H9 (cell line): ENCODE measurements around the gene STAP2. TPM values are rescaled to one million over a fixed set of nuclear protein-coding genes. Genes with fewer than 3 reads are reported as not detected.
A peak's percentile ranks its signal among the peaks of the same experiment; 100 is the strongest.

ENCODE experiments used
- DNase-seq: peaks from one replicate; pipeline ENCODE4 v3.0.0-alpha.2; 2017
- H2AFZ ChIP-seq: one replicate; pipeline ENCODE4 v1.6.1; 2013; ENCODE audit warnings: mild to moderate bottlenecking, low read length, control low read depth, moderate library complexity
- H2AK5ac ChIP-seq: 2 replicates; pipeline ENCODE4 v1.6.1; 2013; ENCODE audit warnings: low read length, control low read depth, mixed read lengths; ENCODE audit not compliant: insufficient read length
- H2BK120ac ChIP-seq: one replicate; pipeline ENCODE4 v1.6.1; 2013; ENCODE audit warnings: low read depth, mild to moderate bottlenecking, low read length, control low read depth, inconsistent platforms; ENCODE audit not compliant: poor library complexity, severe bottlenecking
- H2BK12ac ChIP-seq: 2 replicates; pipeline ENCODE4 v1.6.1; 2013; ENCODE audit warnings: low read length, control low read depth, mixed read lengths, low read depth; ENCODE audit not compliant: insufficient read length
- H2BK15ac ChIP-seq: 2 replicates; pipeline ENCODE4 v1.6.1; 2013; ENCODE audit warnings: low read depth, low read length, control low read depth
- H2BK20ac ChIP-seq: one replicate; pipeline ENCODE4 v1.6.1; 2013; ENCODE audit warnings: low read depth, mild to moderate bottlenecking, low read length, control low read depth, inconsistent platforms; ENCODE audit not compliant: poor library complexity, severe bottlenecking
- H2BK5ac ChIP-seq: 2 replicates; pipeline ENCODE4 v1.6.1; 2013; ENCODE audit warnings: low read length, control low read depth, mixed read lengths; ENCODE audit not compliant: insufficient read length
- H3K14ac ChIP-seq: 2 replicates; pipeline ENCODE4 v1.6.1; 2013; ENCODE audit warnings: low read length, control low read depth; ENCODE audit not compliant: insufficient read depth
- H3K18ac ChIP-seq: 2 replicates; pipeline ENCODE4 v1.6.1; 2013; ENCODE audit warnings: low read depth, mild to moderate bottlenecking, mixed read lengths, low read length, control low read depth; ENCODE audit not compliant: insufficient read length
- H3K23ac ChIP-seq: 2 replicates; pipeline ENCODE4 v1.6.1; 2013; ENCODE audit warnings: low read length, control low read depth, mixed read lengths, low read depth; ENCODE audit not compliant: insufficient read length
- H3K23me2 ChIP-seq: 2 replicates; pipeline ENCODE4 v1.6.1; 2013; ENCODE audit warnings: low read depth, mild to moderate bottlenecking, mixed read lengths, low read length, control low read depth; ENCODE audit not compliant: insufficient read length, poor library complexity, severe bottlenecking
- H3K27ac ChIP-seq: 2 replicates; pipeline ENCODE4 v1.5.1; 2013; ENCODE audit warnings: low read length, control low read depth, mixed read lengths, low read depth; ENCODE audit not compliant: insufficient read length
- H3K27me3 ChIP-seq: 2 replicates; pipeline ENCODE4 v1.6.1; 2013; ENCODE audit warnings: low read length, control low read depth, inconsistent platforms; ENCODE audit not compliant: insufficient read depth
- H3K4ac ChIP-seq: 2 replicates; pipeline ENCODE4 v1.6.1; 2013; ENCODE audit warnings: low read depth, mild to moderate bottlenecking, control low read depth, inconsistent platforms, low read length, moderate library complexity
- H3K4me1 ChIP-seq: 2 replicates; pipeline ENCODE4 v1.6.1; 2013; ENCODE audit warnings: low read length, control low read depth, inconsistent platforms; ENCODE audit not compliant: insufficient read depth
- H3K4me2 ChIP-seq: 2 replicates; pipeline ENCODE4 v1.6.1; 2013; ENCODE audit warnings: low read length, control low read depth, mixed read lengths; ENCODE audit not compliant: insufficient read length, insufficient read depth
- H3K56ac ChIP-seq: 2 replicates; pipeline ENCODE4 v1.6.1; 2013; ENCODE audit warnings: low read depth, mild to moderate bottlenecking, mixed read lengths, low read length, control low read depth; ENCODE audit not compliant: insufficient read length
- H3K79me1 ChIP-seq: 2 replicates; pipeline ENCODE4 v1.6.1; 2013; ENCODE audit warnings: low read depth, mild to moderate bottlenecking, moderate library complexity, low read length, control low read depth, inconsistent platforms; ENCODE audit not compliant: insufficient read depth, poor library complexity, severe bottlenecking
- H3K79me2 ChIP-seq: 2 replicates; pipeline ENCODE4 v1.6.1; 2013; ENCODE audit warnings: low read length, control low read depth, inconsistent platforms; ENCODE audit not compliant: insufficient read depth
- H3K9ac ChIP-seq: 2 replicates; pipeline ENCODE4 v1.6.1; 2013; ENCODE audit warnings: low read length, control low read depth, mixed read lengths; ENCODE audit not compliant: insufficient read length; ENCODE audit errors: extremely low read depth
- H3K9me3 ChIP-seq: one replicate; pipeline ENCODE4 v1.6.1; 2013; ENCODE audit warnings: low read depth, low read length, inconsistent platforms; ENCODE audit not compliant: control insufficient read depth
- H3T11ph ChIP-seq: one replicate; pipeline ENCODE4 v1.6.1; 2013; ENCODE audit warnings: mild to moderate bottlenecking, low read length, control low read depth, inconsistent platforms
- H4K20me1 ChIP-seq: one replicate; pipeline ENCODE4 v1.6.1; 2013; ENCODE audit not compliant: control insufficient read depth, insufficient read length, insufficient read depth
- H4K5ac ChIP-seq: 2 replicates; pipeline ENCODE4 v1.6.1; 2013; ENCODE audit warnings: low read depth, mild to moderate bottlenecking, mixed read lengths, low read length, control low read depth; ENCODE audit not compliant: insufficient read length
- H4K8ac ChIP-seq: replicated peaks from 2 replicates; pipeline ENCODE4 v1.6.1; 2013; ENCODE audit warnings: low read length, control low read depth, mixed read lengths, low read depth; ENCODE audit not compliant: insufficient read length
- H4K91ac ChIP-seq: 2 replicates; pipeline ENCODE4 v1.6.1; 2013; ENCODE audit warnings: low read depth, mild to moderate bottlenecking, moderate library complexity, mixed read lengths, low read length, control low read depth; ENCODE audit not compliant: insufficient read length
- H3K27ac Mint-ChIP-seq, 3 experiments: 2 replicates in 2 of 3; 3 replicates in 1 of 3; pipeline ENCODE4 v1.8.0; 2020 to 2021; ENCODE audit warnings: mixed read lengths in 3 of 3, mild to moderate bottlenecking in 1 of 3, moderate library complexity in 1 of 3
- H3K27me3 Mint-ChIP-seq: 2 replicates; pipeline ENCODE4 v1.8.0; 2021; ENCODE audit warnings: low read depth, mild to moderate bottlenecking, moderate library complexity, mixed read lengths
- H3K36me3 Mint-ChIP-seq, 3 experiments: 2 replicates in 2 of 3; 3 replicates in 1 of 3; pipeline ENCODE4 v1.8.0; 2020 to 2021; ENCODE audit warnings: low read depth in 3 of 3, mixed read lengths in 3 of 3; ENCODE audit not compliant: insufficient read depth in 1 of 3
- H3K4me1 Mint-ChIP-seq, 2 experiments: 2 replicates each; pipeline ENCODE4 v1.8.0; 2020; ENCODE audit warnings: mixed read lengths in 2 of 2
- H3K4me3 Mint-ChIP-seq, 2 experiments: 2 replicates in 1 of 2; 3 replicates in 1 of 2; pipeline ENCODE4 v1.8.0; 2020 to 2021; ENCODE audit warnings: mild to moderate bottlenecking in 2 of 2, mixed read lengths in 2 of 2, moderate library complexity in 1 of 2
- H3K9me3 Mint-ChIP-seq, 2 experiments: 2 replicates in 1 of 2; 3 replicates in 1 of 2; pipeline ENCODE4 v1.8.0; 2020; ENCODE audit warnings: mild to moderate bottlenecking in 2 of 2, mixed read lengths in 2 of 2, moderate library complexity in 1 of 2
- WGBS: extraction: QIAGEN DNeasy Blood & Tissue Kit; methylation state at CpG from one replicate; pipeline ENCODE4 v1.1.7; 2013; ENCODE audit warnings: missing lambda C conversion rate, low lambda C conversion rate, mixed read lengths; ENCODE audit not compliant: insufficient read length; ENCODE audit errors: extremely low coverage; 5-methylcytosine and 5-hydroxymethylcytosine counted together
- total RNA-seq: library from RNA; stranded (reverse); gene quantifications from 2 replicates; pipeline ENCODE4 v1.2.1, GENCODE V29; 2021
- TF ChIP-seq, protein P1 (sequence below): fragments of 200-600 bp; sonication (generic); conservative IDR thresholded peaks from 3 replicates; pipeline ENCODE4 v1.8.0; 2021; ENCODE audit warnings: antibody characterized with exemption, mild to moderate bottlenecking

STAP2 gene
- total RNA-seq, 1 experiment from 2014 or later = 20.2 TPM

DNA sequence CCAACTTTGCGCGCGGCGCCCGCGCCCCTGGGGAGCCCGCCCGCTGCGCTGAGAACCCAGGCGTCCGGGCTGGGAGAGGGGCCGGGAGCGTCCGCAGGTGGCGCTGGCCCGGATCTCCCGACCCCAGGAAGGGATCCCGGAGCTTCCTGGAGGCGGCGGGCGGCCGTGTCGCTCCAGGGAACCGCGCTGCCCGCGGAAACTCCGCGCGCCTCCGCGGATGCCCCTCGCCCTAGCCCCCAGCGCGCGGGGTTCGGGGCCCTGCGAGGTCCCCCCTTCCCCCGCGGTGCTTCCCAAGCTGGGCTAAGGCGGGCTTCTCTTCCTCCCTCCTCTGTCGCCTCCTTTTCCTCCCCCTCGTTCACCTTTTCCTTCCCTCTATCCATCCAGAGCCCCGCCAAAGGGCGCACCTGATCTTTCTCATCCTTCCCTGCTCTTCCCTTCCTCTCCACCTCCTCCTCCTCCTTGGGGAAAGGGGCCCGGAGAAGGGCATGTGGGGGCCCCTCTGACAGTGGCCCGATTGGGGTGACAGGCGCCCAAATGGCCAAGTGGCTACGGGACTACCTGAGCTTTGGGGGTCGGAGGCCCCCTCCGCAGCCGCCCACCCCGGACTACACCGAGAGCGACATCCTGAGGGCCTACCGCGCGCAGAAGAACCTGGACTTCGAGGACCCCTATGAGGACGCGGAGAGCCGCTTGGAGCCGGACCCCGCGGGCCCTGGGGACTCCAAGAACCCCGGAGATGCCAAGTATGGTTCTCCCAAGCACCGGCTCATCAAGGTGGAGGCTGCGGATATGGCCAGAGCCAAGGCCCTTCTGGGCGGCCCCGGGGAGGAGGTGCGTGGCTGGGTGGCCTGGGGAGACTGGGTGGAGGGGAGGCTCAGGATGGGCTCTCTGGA is 58.9 kb downstream of the STAP2 start:
- no peaks in the 10 kb centered on the region for H4K20me1 ChIP-seq
- no peak overlapping the region for H4K8ac ChIP-seq
- H3K79me1 ChIP-seq = no peaks in the 10 kb centered on the region
- no peak overlapping the region for H2BK5ac ChIP-seq
- H3K56ac ChIP-seq = no peak overlapping the region
- no peak overlapping the region for H3K23ac ChIP-seq
- no peak overlapping the region for H2BK12ac ChIP-seq
- no peaks in the 10 kb centered on the region for H3K9me3 ChIP-seq
- H2BK15ac ChIP-seq = no peak overlapping the region
- no peak overlapping the region for H2AFZ ChIP-seq
- H3K27me3 ChIP-seq = peaks cover 11% of the 10 kb centered on the region; the same call in 1 of the 2 replicates
- no peak for DNase-seq
- peak overlapping the region; percentile 69 to 93 for H3K4me3 Mint-ChIP-seq
- peaks cover 68% of the 10 kb centered on the region for H3K27me3 Mint-ChIP-seq
- H2AK5ac ChIP-seq = no peak overlapping the region
- peaks cover 16% of the 10 kb centered on the region for H3K23me2 ChIP-seq
- H4K91ac ChIP-seq = no peak overlapping the region
- H3K27ac Mint-ChIP-seq = no peak overlapping the region
- H3K27ac ChIP-seq = no peak overlapping the region
- peaks cover 7 to 19% of the 10 kb centered on the region in 2 experiments for H3K4me1 Mint-ChIP-seq
- H3K4me2 ChIP-seq = peak overlapping the region; percentile 83
- H3K4me1 ChIP-seq = no peaks in the 10 kb centered on the region; the same call in 1 of the 2 replicates
- H3K14ac ChIP-seq = no peak overlapping the region; the same call in 1 of the 2 replicates
- no peaks in the 10 kb centered on the region for H3K79me2 ChIP-seq
- H3K18ac ChIP-seq = no peak overlapping the region
- H3T11ph ChIP-seq = no peak overlapping the region
- no peak overlapping the region for H2BK120ac ChIP-seq
- H3K36me3 Mint-ChIP-seq = peaks cover 0 to 1% (median 0%) of the 10 kb centered on the region in 3 experiments; a peak in 1 of 7 replicates
- no peaks in the 10 kb centered on the region; a peak in 1 of 5 replicates for H3K9me3 Mint-ChIP-seq
- TF ChIP-seq, protein P1, sequence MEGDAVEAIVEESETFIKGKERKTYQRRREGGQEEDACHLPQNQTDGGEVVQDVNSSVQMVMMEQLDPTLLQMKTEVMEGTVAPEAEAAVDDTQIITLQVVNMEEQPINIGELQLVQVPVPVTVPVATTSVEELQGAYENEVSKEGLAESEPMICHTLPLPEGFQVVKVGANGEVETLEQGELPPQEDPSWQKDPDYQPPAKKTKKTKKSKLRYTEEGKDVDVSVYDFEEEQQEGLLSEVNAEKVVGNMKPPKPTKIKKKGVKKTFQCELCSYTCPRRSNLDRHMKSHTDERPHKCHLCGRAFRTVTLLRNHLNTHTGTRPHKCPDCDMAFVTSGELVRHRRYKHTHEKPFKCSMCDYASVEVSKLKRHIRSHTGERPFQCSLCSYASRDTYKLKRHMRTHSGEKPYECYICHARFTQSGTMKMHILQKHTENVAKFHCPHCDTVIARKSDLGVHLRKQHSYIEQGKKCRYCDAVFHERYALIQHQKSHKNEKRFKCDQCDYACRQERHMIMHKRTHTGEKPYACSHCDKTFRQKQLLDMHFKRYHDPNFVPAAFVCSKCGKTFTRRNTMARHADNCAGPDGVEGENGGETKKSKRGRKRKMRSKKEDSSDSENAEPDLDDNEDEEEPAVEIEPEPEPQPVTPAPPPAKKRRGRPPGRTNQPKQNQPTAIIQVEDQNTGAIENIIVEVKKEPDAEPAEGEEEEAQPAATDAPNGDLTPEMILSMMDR = no peak
- H2BK20ac ChIP-seq = no peak overlapping the region
- no peak overlapping the region for H3K4ac ChIP-seq
- no peak overlapping the region for H3K9ac ChIP-seq
- no peak overlapping the region for H4K5ac ChIP-seq
- no CpG with 5 or more reads among the region's 71 CpGs for WGBS
